ENCODE measurements around the gene IL27RA. TPM values are rescaled to one million over a fixed set of nuclear protein-coding genes. Genes with fewer than 3 reads are reported as not detected.

IL27RA gene
- total and polyA plus RNA-seq, 2 of the 4 experiments (the other 2 are of a cell fraction), result 2.9 to 5.1 TPM

GRCh38 chr19:14102102-14102696, 70.6 kb downstream of the IL27RA start:
- Histone ChIP-seq H3K79me1 (ENCODE audit: low read depth in 1 of 2, low read length in 2 of 2) (peaks cover 0 to 4% of the 10 kb centered on the region in 2 experiments; a peak in 1 of 4 replicates), H3K14ac (replicated peaks; ENCODE audit: low read depth, low read length) (no peak overlapping the region), H3K9me1 (ENCODE audit: insufficient read depth, low read length) (peaks cover 3% of the 10 kb centered on the region; the same call in 1 of the 2 replicates), H3K27me3 (ENCODE audit: control insufficient read depth, insufficient read depth, low read length) (no peaks in the 10 kb centered on the region), H2BK15ac (ENCODE audit: low read depth, low read length) (no peak overlapping the region), H3K4me2 (ENCODE audit: low read depth, low read length) (no peak overlapping the region), H3K4ac (ENCODE audit: low read depth, low read length) (no peak overlapping the region), H4K20me1 (ENCODE audit: insufficient read depth, low read length) (no peaks in the 10 kb centered on the region), H3K18ac (ENCODE audit: low read depth, low read length) (no peak overlapping the region), H3K23ac (ENCODE audit: low read depth, low read length) (no peak overlapping the region), H4K91ac (ENCODE audit: insufficient read depth, low read depth, low read length) (no peak overlapping the region), H2BK20ac (ENCODE audit: low read depth, low read length) (no peak overlapping the region), H3K27ac (ENCODE audit: insufficient read depth, low read length) (no peak overlapping the region), H3K9me3 (ENCODE audit: control insufficient read depth, insufficient read depth, low read length) (no peaks in the 10 kb centered on the region), H2AK9ac (replicated peaks; ENCODE audit: low read depth, low read length, poor library complexity) (no peak overlapping the region), H4K5ac (ENCODE audit: low read depth, low read length) (no peak overlapping the region), H2AK5ac (ENCODE audit: low read depth, low read length) (no peak overlapping the region), H2AFZ (replicated peaks; ENCODE audit: low read length, poor library complexity) (no peak overlapping the region), H3K9ac (ENCODE audit: low read depth, low read length) (no peak overlapping the region), H3K56ac (ENCODE audit: extremely low read depth, insufficient read depth, low read length) (no peak overlapping the region), H4K8ac (ENCODE audit: low read depth in 2 of 2, low read length in 2 of 2) (no peak overlapping the region), H3K4me1 (ENCODE audit: control insufficient read depth, insufficient read depth, low read length) (no peaks in the 10 kb centered on the region), H3K36me3 (ENCODE audit: control insufficient read depth, insufficient read depth, low read length) (peaks cover 43% of the 10 kb centered on the region), H2BK5ac (ENCODE audit: low read depth, low read length, poor library complexity, severe bottlenecking) (no peak overlapping the region), H2BK120ac (ENCODE audit: low read depth, low read length) (no peak overlapping the region), H3K4me3 (ENCODE audit: insufficient read depth, low read depth, low read length) (no peak overlapping the region)
- POLR2A ChIA-PET (ENCODE audit: unreplicated experiment), result no interaction called here
- no peak for DNase-seq
- CTCF ChIA-PET, result no interaction called here
- dilution Hi-C loops (cut with HindIII; ENCODE audit: low sequenced_read_pairs, unreplicated experiment) (no loop called here), in situ Hi-C loops (cut with MboI; ENCODE audit: low sequenced_read_pairs) (no loop called here), intact Hi-C loops (cut with micrococcal nuclease) (no loop called here)
- TF ChIP-seq CEBPB (IDR thresholded peaks at IDR 0.05; ENCODE audit: low read depth, low read length), result no peak
- no peak for TF ChIP-seq CHD1 (IDR thresholded peaks at IDR 0.05; ENCODE audit: low read depth, low read length)
- no peak for TF ChIP-seq RAD21 (IDR thresholded peaks at IDR 0.05; ENCODE audit: low read length)
- TF ChIP-seq MAFK (IDR thresholded peaks at IDR 0.05; ENCODE audit: low read depth, low read length), result no peak
- no peak for TF ChIP-seq CTCF (conservative IDR thresholded peaks at IDR 0.05; ENCODE audit: low read depth, low read length)
- TF ChIP-seq RFX5 (IDR thresholded peaks at IDR 0.05; ENCODE audit: low read depth, low read length), result no peak
- no peak for TF ChIP-seq BHLHE40 (IDR thresholded peaks at IDR 0.05; ENCODE audit: low read depth, low read length)
- TF ChIP-seq POLR2A (IDR thresholded peaks at IDR 0.05; ENCODE audit: low read depth, low read length), result no peak
- TF ChIP-seq MAZ (IDR thresholded peaks at IDR 0.05; ENCODE audit: borderline replicate concordance, low read depth, low read length), result no peak
- no peak for TF ChIP-seq RCOR1 (IDR thresholded peaks at IDR 0.05; ENCODE audit: insufficient replicate concordance, low read length)
- TF ChIP-seq SMC3 (IDR thresholded peaks at IDR 0.05; ENCODE audit: low read depth, low read length), result no peak
- no peak for TF ChIP-seq USF2 (IDR thresholded peaks at IDR 0.05; ENCODE audit: low read depth, low read length)
- no peak for TF ChIP-seq NFE2L2 (IDR thresholded peaks at IDR 0.05; ENCODE audit: low read depth, low read length)
- no peak for TF ChIP-seq FOS (IDR thresholded peaks at IDR 0.05; ENCODE audit: low read depth, low read length)
- no peak for TF ChIP-seq ELK1 (IDR thresholded peaks at IDR 0.05; ENCODE audit: borderline replicate concordance, low read depth, low read length)
- TF ChIP-seq MXI1 (IDR thresholded peaks at IDR 0.05; ENCODE audit: borderline replicate concordance, low read depth, low read length), result no peak
- 74% methylated on average over 7 of the region's 11 CpGs; no CpG with 5 or more reads in 1 of the 2 experiments for WGBS, 2 experiments (ENCODE audit: extremely low coverage in 2 of 2, insufficient read length in 1 of 2)
- ATAC-seq (ENCODE audit: low read depth), result no peak
- BruUV-seq (replicated peaks), result no TSS peak

All from IMR-90 (cell line).